ENCODE data around the gene ATG7. TPM values are rescaled to one million over a fixed set of nuclear protein-coding genes. Genes with fewer than 3 reads are reported as not detected.

ATG7 gene
- total and polyA plus RNA-seq, 2 experiments from 2014 or later, result 18.4 to 38.6 TPM

- 48% methylated on average over 2 of the region's 2 CpGs for WGBS (ENCODE audit: low lambda C conversion rate, missing lambda C conversion rate)
- Histone ChIP-seq H3K4me2 (no peak overlapping the region), H3K79me2 (peaks cover 49% of the 10 kb centered on the region)
Measured at GRCh38 chr3:11275926-11276325, 3.7 kb downstream of the ATG7 start.

GRCh38 chr3:11276901-11277300 is 4.7 kb downstream of the ATG7 start:
- Histone ChIP-seq H3K4me1 (ENCODE audit: insufficient read depth) (peaks cover 8% of the 10 kb centered on the region), H3K4me2 (no peak overlapping the region), H3K36me3 (replicated peaks; ENCODE audit: insufficient read depth, low read depth) (no peaks in the 10 kb centered on the region), H3K9me3 (ENCODE audit: low read depth) (no peaks in the 10 kb centered on the region), H3K79me2 (peaks cover 53% of the 10 kb centered on the region), H3K27ac (no peak overlapping the region), H3K4me3 (no peak overlapping the region), H2AFZ (no peak overlapping the region), H3K27me3 (no peaks in the 10 kb centered on the region), H3K9me2 (replicated peaks; ENCODE audit: insufficient read depth) (no peaks in the 10 kb centered on the region), H4K20me1 (ENCODE audit: insufficient read depth, poor library complexity, severe bottlenecking) (no peaks in the 10 kb centered on the region)
- 94% methylated on average over 2 of the region's 2 CpGs for WGBS (ENCODE audit: low lambda C conversion rate, missing lambda C conversion rate)
- TF ChIP-seq EZH2 (IDR thresholded peaks at IDR 0.05; ENCODE audit: borderline replicate concordance) (no peak), EZH2phosphoT487 (IDR thresholded peaks at IDR 0.05; ENCODE audit: low read depth, severe bottlenecking, unreplicated experiment) (no peak)
- TF ChIP-seq, protein P1, sequence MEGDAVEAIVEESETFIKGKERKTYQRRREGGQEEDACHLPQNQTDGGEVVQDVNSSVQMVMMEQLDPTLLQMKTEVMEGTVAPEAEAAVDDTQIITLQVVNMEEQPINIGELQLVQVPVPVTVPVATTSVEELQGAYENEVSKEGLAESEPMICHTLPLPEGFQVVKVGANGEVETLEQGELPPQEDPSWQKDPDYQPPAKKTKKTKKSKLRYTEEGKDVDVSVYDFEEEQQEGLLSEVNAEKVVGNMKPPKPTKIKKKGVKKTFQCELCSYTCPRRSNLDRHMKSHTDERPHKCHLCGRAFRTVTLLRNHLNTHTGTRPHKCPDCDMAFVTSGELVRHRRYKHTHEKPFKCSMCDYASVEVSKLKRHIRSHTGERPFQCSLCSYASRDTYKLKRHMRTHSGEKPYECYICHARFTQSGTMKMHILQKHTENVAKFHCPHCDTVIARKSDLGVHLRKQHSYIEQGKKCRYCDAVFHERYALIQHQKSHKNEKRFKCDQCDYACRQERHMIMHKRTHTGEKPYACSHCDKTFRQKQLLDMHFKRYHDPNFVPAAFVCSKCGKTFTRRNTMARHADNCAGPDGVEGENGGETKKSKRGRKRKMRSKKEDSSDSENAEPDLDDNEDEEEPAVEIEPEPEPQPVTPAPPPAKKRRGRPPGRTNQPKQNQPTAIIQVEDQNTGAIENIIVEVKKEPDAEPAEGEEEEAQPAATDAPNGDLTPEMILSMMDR (IDR thresholded peaks at IDR 0.05; ENCODE audit: poor library complexity), result no peak
- no peak for DNase-seq (ENCODE audit: low spot score)

More at GRCh38 chr3:11275926-11276325, 3.7 kb downstream of the ATG7 start:
- peaks cover 8% of the 10 kb centered on the region for H3K4me1 ChIP-seq (ENCODE audit: insufficient read depth)
- no peak for DNase-seq (ENCODE audit: low spot score)
- no peak overlapping the region for H3K4me3 ChIP-seq
- H2AFZ ChIP-seq, result no peak overlapping the region
- TF ChIP-seq, protein P1 (IDR thresholded peaks at IDR 0.05; ENCODE audit: poor library complexity), result no peak
- TF ChIP-seq EZH2 (IDR thresholded peaks at IDR 0.05; ENCODE audit: borderline replicate concordance), result no peak
- no peak for TF ChIP-seq EZH2phosphoT487 (IDR thresholded peaks at IDR 0.05; ENCODE audit: low read depth, severe bottlenecking, unreplicated experiment)
- H4K20me1 ChIP-seq (ENCODE audit: insufficient read depth, poor library complexity, severe bottlenecking), result no peaks in the 10 kb centered on the region
- H3K9me3 ChIP-seq (ENCODE audit: low read depth), result no peaks in the 10 kb centered on the region
- H3K9me2 ChIP-seq (replicated peaks; ENCODE audit: insufficient read depth), result no peaks in the 10 kb centered on the region
- H3K27me3 ChIP-seq, result no peaks in the 10 kb centered on the region
- no peak overlapping the region for H3K27ac ChIP-seq
- H3K36me3 ChIP-seq (replicated peaks; ENCODE audit: insufficient read depth, low read depth), result no peaks in the 10 kb centered on the region

GRCh38 chr3:11282250-11283138 is 10.3 kb downstream of the ATG7 start:
- Histone ChIP-seq H3K27ac (peak overlapping the region; percentile 73), H3K79me2 (peaks cover 26% of the 10 kb centered on the region), H3K9me3 (ENCODE audit: low read depth) (no peaks in the 10 kb centered on the region), H2AFZ (no peak overlapping the region), H3K27me3 (no peaks in the 10 kb centered on the region), H3K9me2 (replicated peaks; ENCODE audit: insufficient read depth) (no peaks in the 10 kb centered on the region), H3K4me1 (ENCODE audit: insufficient read depth) (peaks cover 7% of the 10 kb centered on the region), H3K36me3 (replicated peaks; ENCODE audit: insufficient read depth, low read depth) (no peaks in the 10 kb centered on the region), H4K20me1 (ENCODE audit: insufficient read depth, poor library complexity, severe bottlenecking) (no peaks in the 10 kb centered on the region), H3K4me3 (no peak overlapping the region), H3K4me2 (peak overlapping the region; percentile 37)
- DNase-seq (ENCODE audit: low spot score), result peak; percentile 30
- TF ChIP-seq, protein P1 (IDR thresholded peaks at IDR 0.05; ENCODE audit: poor library complexity), result no peak
- TF ChIP-seq EZH2 (IDR thresholded peaks at IDR 0.05; ENCODE audit: borderline replicate concordance) (no peak), EZH2phosphoT487 (IDR thresholded peaks at IDR 0.05; ENCODE audit: low read depth, severe bottlenecking, unreplicated experiment) (no peak)
- WGBS (ENCODE audit: low lambda C conversion rate, missing lambda C conversion rate), result 74% methylated on average over 5 of the region's 5 CpGs

Measured in hepatocyte (in vitro differentiated cells).